Heart right ventricle (tissue), 16 donors: ENCODE measurements around the gene SHISA6. TPM values are rescaled to one million over a fixed set of nuclear protein-coding genes. Genes with fewer than 3 reads are reported as not detected.

Experiments
- ATAC-seq, 8 donors: fragments of 200-7000 bp; cut with Tn5 transposase; one replicate each; pipeline ENCODE4 v1.9.1; 2020; ENCODE audit warnings: mild to moderate bottlenecking in 8 of 8, moderate library complexity in 8 of 8, moderate number of reproducible peaks in 1 of 8
- DNase-seq, 2 donors: peaks; one replicate each; pipeline ENCODE4 v3.0.0-alpha.2; 2020
- H3K27ac ChIP-seq, 10 donors: fragments of 200-600 bp; sonication (generic) in 2 of 10; one replicate each; pipeline versions ENCODE4 v1.5.0 to v1.8.0; 2020 to 2022; ENCODE audit warnings: mild to moderate bottlenecking in 3 of 10
- H3K27me3 ChIP-seq, 7 donors: fragments of 200-600 bp; one replicate each; pipeline ENCODE4 v1.8.0; 2021 to 2022; ENCODE audit warnings: mild to moderate bottlenecking in 2 of 7
- H3K36me3 ChIP-seq, 9 donors: fragments of 200-600 bp; sonication (generic) in 1 of 9; one replicate each; pipeline versions ENCODE4 v1.5.0 to v1.8.0; 2020 to 2022; ENCODE audit warnings: mild to moderate bottlenecking in 2 of 9
- H3K4me1 ChIP-seq, 9 donors: fragments of 200-600 bp; sonication (generic) in 1 of 9; one replicate each; pipeline versions ENCODE4 v1.5.0 to v1.8.0; 2020 to 2022; ENCODE audit warnings: mild to moderate bottlenecking in 4 of 9
- H3K4me3 ChIP-seq, 10 donors: fragments of 200-600 bp; sonication (generic) in 2 of 10; one replicate each; pipeline versions ENCODE4 v1.5.0 to v1.8.0; 2020 to 2022; ENCODE audit warnings: mild to moderate bottlenecking in 7 of 10, moderate library complexity in 2 of 10
- H3K9me3 ChIP-seq, 11 donors: fragments of 200-600 bp in 10 of 11; sonication (generic) in 2 of 11; one replicate each; pipeline versions ENCODE4 v1.5.0 to v1.8.0; 2013 to 2022; ENCODE audit warnings: mild to moderate bottlenecking in 2 of 11, control low read depth in 1 of 11, moderate library complexity in 1 of 11
- CTCF ChIP-seq, 9 donors: fragments of 200-600 bp; sonication (generic) in 2 of 9; IDR thresholded peaks; one replicate each; pipeline versions ENCODE4 v1.5.0 to v1.8.0; 2021 to 2022; ENCODE audit warnings: antibody characterized with exemption in 9 of 9, mild to moderate bottlenecking in 5 of 9, moderate library complexity in 1 of 9
- WGBS, 2 donors: extraction: QIAGEN DNeasy Blood & Tissue Kit; methylation state at CpG; one replicate each; pipeline ENCODE4 v1.1.7; 2013; ENCODE audit warnings: inconsistent platforms in 1 of 2; 5-methylcytosine and 5-hydroxymethylcytosine counted together
- intact Hi-C, 10 donors: fragments of 100-400 bp; cut with DNase I; formaldehyde crosslinking; loops; one replicate each; pipeline versions ENCODE4 v1.11.1 to v1.14.2; 2022
- polyA plus RNA-seq, 2 donors: library from polyadenylated mRNA; stranded (reverse); fragments of 200-250 nt; gene quantifications; one replicate each; pipeline ENCODE4 v1.2.3, GENCODE V29; 2013
- total RNA-seq, 10 donors: library from RNA; stranded (reverse); fragmentation: NEBNext Ultra II Directional in 3 of 10; extraction: Animal tissue kit (Norgen Biotek cat#: 25700) in 3 of 10; gene quantifications; one replicate each; pipeline versions ENCODE4 v1.2.1 to v1.2.4, GENCODE V29; 2021 to 2023
- donor health status: Arrhythmogenic right ventricular cardiomyopathy.
- donor health status: ischemic (EF 13 %, LVEDD 7.1; RV severe dilation, severe dysfunction).
- donor health status: healthy with polysubstance abuse.
- donor health status: DM: no; HTN: yes; CAD: no.
- donor health status: DM: no; HTN: no; CAD: no.
- donor health status: ischemic (EF 25% LVEDD 6.9; RV normal size, moderate dysfunction).
- donor health status: ischemic (EF 25% LVEDD 5.7; RV mildly dilated, moderate dysfunction).
- donor health status: healthy.
- donor health status: DM: yes; HTN: yes; CAD: no.
- donor health status: Ischemic cardiomyopathy.
- donor health status: ischemic (EF 35%, LVEDD 5.7; RV mildly dilated, moderate dysfunction).
- donor health status: nonischemic (EF 11% LVEDD 7.7; RV severe dilation, severe dysfunction).
- donor health status: DM: yes; HTN: yes; CAD: no.
- donor health status: PGD.
- donor health status: ischemic (EF 29% LVEDD 5.4; RV normal size, mild dysfunction).
- donor health status: nonischemic (EF 23%, LVEDD 6.1; RV moderate dilation, normal function).

SHISA6 gene
- total and polyA plus RNA-seq, 12 donors: 0.06 to 0.66 (median 0.23) TPM

- Histone ChIP-seq H3K36me3 (no peaks in the 10 kb centered on the region), H3K9me3 (no peaks in the 10 kb centered on the region), H3K27me3 (no peaks in the 10 kb centered on the region), H3K4me3 (no peak overlapping the region), H3K4me1 (no peaks in the 10 kb centered on the region), H3K27ac (no peak overlapping the region)
- ATAC-seq: no peak
- 84 to 95% methylated on average over 2 of the region's 2 CpGs for WGBS, 2 donors
- intact Hi-C loops: loop anchor here in 2 of 10 donors (5.0 to 10.0 kb wide), 2 partner anchors 52 to 64 kb away; no protein-coding TSS in a partner anchor
- no peak for TF ChIP-seq CTCF (IDR thresholded peaks at IDR 0.05)
- no peak for DNase-seq
These were observed 309.4 kb downstream of the SHISA6 start for GRCh38 chr17:11550431-11550830.

- DNase-seq (no peak), ATAC-seq (no peak)
- no peak overlapping the region for H3K27ac ChIP-seq
- WGBS, 2 donors: 62 to 64% methylated on average over 6 of the region's 6 CpGs
- no peaks in the 10 kb centered on the region for H3K4me1 ChIP-seq
- no peak for TF ChIP-seq CTCF (IDR thresholded peaks at IDR 0.05)
- H3K4me3 ChIP-seq: no peak overlapping the region
- no peaks in the 10 kb centered on the region for H3K9me3 ChIP-seq
- H3K36me3 ChIP-seq: no peaks in the 10 kb centered on the region
- intact Hi-C loops: loop anchor here in 2 of 10 donors (5.0 to 10.0 kb wide), 2 partner anchors 51 to 63 kb away; no protein-coding TSS in a partner anchor
- peaks cover 0 to 6% (median 0%) of the 10 kb centered on the region in 7 donors for H3K27me3 ChIP-seq
These were observed 310.4 kb downstream of the SHISA6 start for GRCh38 chr17:11551442-11551841.

- 44 to 50% methylated on average over 1 of the region's 1 CpG for WGBS, 2 donors
- H3K9me3 ChIP-seq: peaks cover 0 to 1% (median 0%) of the 10 kb centered on the region in 11 donors
- H3K4me3 ChIP-seq: no peak overlapping the region
- no peak overlapping the region for H3K27ac ChIP-seq
- TF ChIP-seq CTCF (IDR thresholded peaks at IDR 0.05): no peak
- no peaks in the 10 kb centered on the region for H3K36me3 ChIP-seq
- DNase-seq (no peak), ATAC-seq (no peak)
- no peaks in the 10 kb centered on the region for H3K4me1 ChIP-seq
- H3K27me3 ChIP-seq: peaks cover 0 to 6% (median 0%) of the 10 kb centered on the region in 7 donors
- intact Hi-C loops: loop anchor here in 2 of 10 donors (5.0 to 10.0 kb wide), 2 partner anchors 49 to 62 kb away; no protein-coding TSS in a partner anchor
These were observed 312.1 kb downstream of the SHISA6 start for GRCh38 chr17:11553135-11553534.

GRCh38 chr17:11554042-11554441, 313.0 kb downstream of the SHISA6 start:
- 58 to 67% methylated on average over 1 of the region's 1 CpG for WGBS, 2 donors
- no peak overlapping the region for H3K4me3 ChIP-seq
- H3K36me3 ChIP-seq: no peaks in the 10 kb centered on the region
- no peak overlapping the region for H3K27ac ChIP-seq
- peaks cover 0 to 6% (median 0%) of the 10 kb centered on the region in 7 donors for H3K27me3 ChIP-seq
- DNase-seq (no peak), ATAC-seq (no peak)
- H3K9me3 ChIP-seq: peaks cover 0 to 5% (median 0%) of the 10 kb centered on the region in 11 donors
- intact Hi-C loops: loop anchor here in 2 of 10 donors (5.0 to 10.0 kb wide), 2 partner anchors 48 to 61 kb away; no protein-coding TSS in a partner anchor
- no peaks in the 10 kb centered on the region for H3K4me1 ChIP-seq
- TF ChIP-seq CTCF (IDR thresholded peaks at IDR 0.05): no peak
